Measurements from ENCODE around the gene ERCC2. TPM values are rescaled to one million over a fixed set of nuclear protein-coding genes. Genes with fewer than 3 reads are reported as not detected.

Gene ERCC2
- total and polyA plus RNA-seq, 2 of the 4 experiments (the other 2 are of a cell fraction), result 30.6 to 66.5 TPM

- Histone ChIP-seq H3K79me1 (ENCODE audit: low read depth in 1 of 2, low read length in 2 of 2) (no peaks in the 10 kb centered on the region), H3K27me3 (ENCODE audit: control insufficient read depth, insufficient read depth, low read length) (no peaks in the 10 kb centered on the region), H3K4ac (ENCODE audit: low read depth, low read length) (no peak overlapping the region), H3K4me2 (ENCODE audit: low read depth, low read length) (no peak overlapping the region), H3K56ac (ENCODE audit: extremely low read depth, insufficient read depth, low read length) (no peak overlapping the region), H4K5ac (ENCODE audit: low read depth, low read length) (no peak overlapping the region), H3K14ac (replicated peaks; ENCODE audit: low read depth, low read length) (no peak overlapping the region), H3K9me3 (ENCODE audit: control insufficient read depth, insufficient read depth, low read length) (0 out of 2 replicates have a peak, but pooled peaks cover 2% of the 10 kb centered on the region), H2BK20ac (ENCODE audit: low read depth, low read length) (no peak overlapping the region), H2BK15ac (ENCODE audit: low read depth, low read length) (no peak overlapping the region), H3K4me1 (ENCODE audit: control insufficient read depth, insufficient read depth, low read length) (no peaks in the 10 kb centered on the region), H2BK5ac (ENCODE audit: low read depth, low read length, poor library complexity, severe bottlenecking) (no peak overlapping the region), H4K8ac (ENCODE audit: low read depth in 2 of 2, low read length in 2 of 2) (no peak overlapping the region), H3K9me1 (ENCODE audit: insufficient read depth, low read length) (0 out of 2 replicates have a peak, but pooled peaks cover 5% of the 10 kb centered on the region), H3K9ac (ENCODE audit: low read depth, low read length) (no peak overlapping the region), H3K27ac (ENCODE audit: insufficient read depth, low read length) (no peak overlapping the region), H3K23ac (ENCODE audit: low read depth, low read length) (no peak overlapping the region), H4K20me1 (ENCODE audit: insufficient read depth, low read length) (no peaks in the 10 kb centered on the region), H2AK5ac (ENCODE audit: low read depth, low read length) (no peak overlapping the region), H2BK120ac (ENCODE audit: low read depth, low read length) (no peak overlapping the region), H3K18ac (ENCODE audit: low read depth, low read length) (no peak overlapping the region), H4K91ac (ENCODE audit: insufficient read depth, low read depth, low read length) (no peak overlapping the region), H3K36me3 (ENCODE audit: control insufficient read depth, insufficient read depth, low read length) (peaks cover 9% of the 10 kb centered on the region; the same call in 1 of the 2 replicates), H2AK9ac (replicated peaks; ENCODE audit: low read depth, low read length, poor library complexity) (no peak overlapping the region), H2AFZ (replicated peaks; ENCODE audit: low read length, poor library complexity) (no peak overlapping the region), H3K4me3 (ENCODE audit: insufficient read depth, low read depth, low read length) (no peak overlapping the region)
- intact Hi-C loops (cut with micrococcal nuclease), result no loop called here
- CTCF ChIA-PET, result no interaction called here
- DNase-seq (no peak), ATAC-seq (ENCODE audit: low read depth) (no peak)
- TF ChIP-seq POLR2A (IDR thresholded peaks at IDR 0.05; ENCODE audit: low read depth, low read length) (no peak), RAD21 (IDR thresholded peaks at IDR 0.05; ENCODE audit: low read length) (no peak), FOS (IDR thresholded peaks at IDR 0.05; ENCODE audit: low read depth, low read length) (no peak), CTCF (conservative IDR thresholded peaks at IDR 0.05; ENCODE audit: low read depth, low read length) (no peak), BHLHE40 (IDR thresholded peaks at IDR 0.05; ENCODE audit: low read depth, low read length) (no peak), MXI1 (IDR thresholded peaks at IDR 0.05; ENCODE audit: borderline replicate concordance, low read depth, low read length) (no peak), SMC3 (IDR thresholded peaks at IDR 0.05; ENCODE audit: low read depth, low read length) (no peak), MAFK (IDR thresholded peaks at IDR 0.05; ENCODE audit: low read depth, low read length) (no peak), NFE2L2 (IDR thresholded peaks at IDR 0.05; ENCODE audit: low read depth, low read length) (no peak), RCOR1 (IDR thresholded peaks at IDR 0.05; ENCODE audit: insufficient replicate concordance, low read length) (no peak), USF2 (IDR thresholded peaks at IDR 0.05; ENCODE audit: low read depth, low read length) (no peak), CHD1 (IDR thresholded peaks at IDR 0.05; ENCODE audit: low read depth, low read length) (no peak), RFX5 (IDR thresholded peaks at IDR 0.05; ENCODE audit: low read depth, low read length) (no peak), ELK1 (IDR thresholded peaks at IDR 0.05; ENCODE audit: borderline replicate concordance, low read depth, low read length) (no peak)
- POLR2A ChIA-PET (ENCODE audit: unreplicated experiment), result no interaction called here
- BruUV-seq (replicated peaks), result no TSS peak
- 72% methylated on average over 12 of the region's 18 CpGs; no CpG with 5 or more reads in 1 of the 2 experiments for WGBS, 2 experiments (ENCODE audit: extremely low coverage in 2 of 2, insufficient read length in 1 of 2)
- in situ Hi-C loops (cut with MboI; ENCODE audit: low sequenced_read_pairs), result no loop called here
- dilution Hi-C loops (cut with HindIII; ENCODE audit: low sequenced_read_pairs, unreplicated experiment), result no loop called here
Observed at GRCh38 chr19:45306518-45307027, 63.8 kb downstream of the ERCC2 start.

All from IMR-90 (cell line).